Measurements from ENCODE around the gene BCL2.

DNA sequence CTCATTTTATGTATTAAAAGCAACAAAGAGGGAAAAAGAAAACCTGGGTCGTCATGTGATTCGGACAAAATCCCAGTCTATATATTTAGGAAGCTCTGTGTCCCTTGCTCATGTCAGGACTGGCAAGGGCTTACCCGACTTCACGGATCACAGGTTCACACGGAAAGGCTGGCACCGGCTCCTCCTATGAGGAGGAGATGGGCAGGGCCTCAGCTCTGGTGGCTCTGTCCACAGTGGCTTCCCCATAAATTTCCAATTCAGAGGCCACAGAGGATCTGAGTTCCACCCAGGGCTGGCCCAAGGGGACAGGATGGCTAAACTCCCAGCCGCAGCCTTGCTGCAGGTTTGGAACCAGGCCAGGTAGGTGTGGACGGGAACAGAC, 186.8 kb downstream of the BCL2 start:
- TF ChIP-seq POLR2AphosphoS5 (IDR thresholded peaks at IDR 0.05): no peak
- TF ChIP-seq, protein P1, sequence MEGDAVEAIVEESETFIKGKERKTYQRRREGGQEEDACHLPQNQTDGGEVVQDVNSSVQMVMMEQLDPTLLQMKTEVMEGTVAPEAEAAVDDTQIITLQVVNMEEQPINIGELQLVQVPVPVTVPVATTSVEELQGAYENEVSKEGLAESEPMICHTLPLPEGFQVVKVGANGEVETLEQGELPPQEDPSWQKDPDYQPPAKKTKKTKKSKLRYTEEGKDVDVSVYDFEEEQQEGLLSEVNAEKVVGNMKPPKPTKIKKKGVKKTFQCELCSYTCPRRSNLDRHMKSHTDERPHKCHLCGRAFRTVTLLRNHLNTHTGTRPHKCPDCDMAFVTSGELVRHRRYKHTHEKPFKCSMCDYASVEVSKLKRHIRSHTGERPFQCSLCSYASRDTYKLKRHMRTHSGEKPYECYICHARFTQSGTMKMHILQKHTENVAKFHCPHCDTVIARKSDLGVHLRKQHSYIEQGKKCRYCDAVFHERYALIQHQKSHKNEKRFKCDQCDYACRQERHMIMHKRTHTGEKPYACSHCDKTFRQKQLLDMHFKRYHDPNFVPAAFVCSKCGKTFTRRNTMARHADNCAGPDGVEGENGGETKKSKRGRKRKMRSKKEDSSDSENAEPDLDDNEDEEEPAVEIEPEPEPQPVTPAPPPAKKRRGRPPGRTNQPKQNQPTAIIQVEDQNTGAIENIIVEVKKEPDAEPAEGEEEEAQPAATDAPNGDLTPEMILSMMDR (IDR thresholded peaks at IDR 0.05): no peak

Measured in transverse colon (tissue), 4 donors.